ENCODE results near the gene CAPN13. TPM values are rescaled to one million over a fixed set of nuclear protein-coding genes. Genes with fewer than 3 reads are reported as not detected.

The CAPN13 gene
- total RNA-seq, 2 experiments from 2014 or later, result not detected

DNA sequence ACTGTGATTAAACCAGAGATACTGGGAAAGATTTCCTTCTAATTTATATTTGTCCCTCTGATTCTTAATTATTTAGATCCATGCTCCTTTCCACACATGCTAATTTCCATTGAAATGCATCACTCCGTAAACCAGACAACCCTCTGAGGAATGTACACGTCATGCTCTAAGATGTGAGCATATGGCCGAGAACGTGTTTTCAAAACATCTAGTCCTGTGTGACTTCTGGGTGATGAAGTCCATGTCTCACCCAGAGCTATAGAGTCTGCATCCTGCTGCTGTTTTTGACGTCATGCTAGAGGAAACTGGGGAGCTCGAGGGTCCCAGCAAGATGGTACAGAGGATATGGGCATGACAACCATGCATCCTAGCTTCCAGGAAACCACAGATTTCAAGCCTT lies 53.6 kb downstream of the CAPN13 start:
- POLR2A ChIA-PET, result interaction anchor here (0.6 kb wide), 1 partner anchor 28 kb away, joined by 3 read pairs; no protein-coding TSS in a partner anchor
- Mint-ChIP-seq H3K4me3 (no peak overlapping the region), H3K36me3 (ENCODE audit: low read depth) (no peaks in the 10 kb centered on the region), H3K27me3 (peaks cover 6% of the 10 kb centered on the region), H3K27ac (no peak overlapping the region), H3K9me3 (no peaks in the 10 kb centered on the region), H3K4me1 (ENCODE audit: low read depth) (no peaks in the 10 kb centered on the region)
- no peak for TF ChIP-seq CTCF (IDR thresholded peaks at IDR 0.05)
- no peak for DNase-seq
- no peak for ATAC-seq
- intact Hi-C loops (cut with micrococcal nuclease), result no loop called here
- CTCF ChIA-PET, result interaction anchor here (1.3 kb wide), 1 partner anchor 417 kb away, joined by 4 read pairs; no protein-coding TSS in a partner anchor

- Mint-ChIP-seq H3K4me1 (ENCODE audit: low read depth) (no peaks in the 10 kb centered on the region), H3K9me3 (no peaks in the 10 kb centered on the region), H3K4me3 (no peak overlapping the region), H3K36me3 (ENCODE audit: low read depth) (no peaks in the 10 kb centered on the region), H3K27me3 (peaks cover 6% of the 10 kb centered on the region), H3K27ac (no peak overlapping the region)
- CTCF ChIA-PET, result no interaction called here
- intact Hi-C loops (cut with micrococcal nuclease), result no loop called here
- no peak for DNase-seq
- ATAC-seq, result no peak
- TF ChIP-seq CTCF (IDR thresholded peaks at IDR 0.05), result no peak
- POLR2A ChIA-PET, result no interaction called here
These were observed 54.4 kb downstream of the CAPN13 start for GRCh38 chr2:30752811-30753210.

DNA sequence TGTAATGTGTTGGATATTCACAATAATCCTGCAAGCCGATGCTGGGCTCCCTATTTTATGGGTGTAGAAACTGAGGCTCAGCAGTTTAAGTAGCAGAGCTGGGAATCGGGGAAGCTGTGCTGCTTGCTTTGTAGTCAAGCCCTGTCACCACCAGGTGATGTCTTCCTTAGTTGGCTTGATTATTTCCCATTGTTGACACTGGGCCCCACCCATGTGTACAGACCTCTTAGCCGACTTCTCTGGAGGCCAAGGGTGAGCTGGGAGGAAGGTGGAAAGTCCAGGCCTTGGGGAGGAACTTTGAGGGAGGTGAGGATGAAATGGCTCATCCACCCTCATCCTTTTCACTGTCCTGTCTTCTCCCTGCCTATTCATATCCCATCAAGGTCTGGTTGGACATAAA lies 60.0 kb downstream of the CAPN13 start:
- Mint-ChIP-seq H3K9me3 (no peaks in the 10 kb centered on the region), H3K4me1 (ENCODE audit: low read depth) (no peaks in the 10 kb centered on the region), H3K27me3 (peaks cover 2% of the 10 kb centered on the region), H3K36me3 (ENCODE audit: low read depth) (no peaks in the 10 kb centered on the region), H3K4me3 (no peak overlapping the region), H3K27ac (no peak overlapping the region)
- ChIA-PET POLR2A (no interaction called here), CTCF (no interaction called here)
- DNase-seq (no peak), ATAC-seq (no peak)
- no peak for TF ChIP-seq CTCF (IDR thresholded peaks at IDR 0.05)
- intact Hi-C loops (cut with micrococcal nuclease), result no loop called here

GRCh38 chr2:30744823-30745222 lies 62.4 kb downstream of the CAPN13 start:
- CTCF ChIA-PET, result no interaction called here
- ATAC-seq (no peak), DNase-seq (no peak)
- Mint-ChIP-seq H3K4me1 (ENCODE audit: low read depth) (no peaks in the 10 kb centered on the region), H3K9me3 (no peaks in the 10 kb centered on the region), H3K4me3 (no peak overlapping the region), H3K27me3 (no peaks in the 10 kb centered on the region), H3K36me3 (ENCODE audit: low read depth) (no peaks in the 10 kb centered on the region), H3K27ac (no peak overlapping the region)
- intact Hi-C loops (cut with micrococcal nuclease), result no loop called here
- TF ChIP-seq CTCF (IDR thresholded peaks at IDR 0.05), result no peak
- POLR2A ChIA-PET, result no interaction called here

GRCh38 chr2:30741576-30741975 lies 65.7 kb downstream of the CAPN13 start:
- Mint-ChIP-seq H3K36me3 (ENCODE audit: low read depth) (no peaks in the 10 kb centered on the region), H3K4me1 (ENCODE audit: low read depth) (no peaks in the 10 kb centered on the region), H3K4me3 (no peak overlapping the region), H3K27ac (no peak overlapping the region), H3K9me3 (no peaks in the 10 kb centered on the region), H3K27me3 (no peaks in the 10 kb centered on the region)
- ChIA-PET POLR2A (no interaction called here), CTCF (no interaction called here)
- TF ChIP-seq CTCF (IDR thresholded peaks at IDR 0.05), result no peak
- ATAC-seq, result no peak
- intact Hi-C loops (cut with micrococcal nuclease), result no loop called here
- no peak for DNase-seq
